Measurements from ENCODE around the gene IL15RA.

DNA sequence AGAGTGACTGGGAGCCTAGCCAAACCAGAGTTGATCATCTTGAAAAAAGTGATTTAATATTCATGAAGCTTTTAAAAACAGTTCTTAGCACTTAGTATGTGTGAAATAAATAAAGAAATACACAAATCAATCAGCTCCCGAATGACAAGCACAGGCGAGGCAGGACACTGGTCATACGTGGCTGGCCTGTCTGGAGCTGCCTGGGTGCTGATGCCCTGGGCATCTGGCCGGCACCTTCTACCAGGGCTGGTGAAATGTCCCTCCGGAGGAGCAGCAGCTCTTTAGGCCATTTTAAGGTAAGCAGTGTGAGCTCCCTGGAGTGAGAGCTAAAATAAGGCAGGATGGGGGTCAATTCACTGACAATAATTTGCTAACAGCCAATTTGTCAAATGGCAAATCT, 23.7 kb downstream of the IL15RA start:
- TF ChIP-seq POLR2AphosphoS5 (IDR thresholded peaks at IDR 0.05; ENCODE audit: low read depth, low read length) (no peak), POLR2A (IDR thresholded peaks at IDR 0.05; ENCODE audit: low read depth, low read length) (no peak), TAF1 (IDR thresholded peaks at IDR 0.05; ENCODE audit: borderline replicate concordance, low read depth, low read length) (no peak)
